Subcutaneous abdominal adipose tissue (tissue), 5 donors: ENCODE data around the gene DYNC2H1.
A peak's percentile ranks its signal among the peaks of the same experiment; 100 is the strongest.

Experiments used
- H3K27ac ChIP-seq: one replicate; pipeline ENCODE4 v1.7.0; 2013; ENCODE audit warnings: low read depth, mild to moderate bottlenecking, inconsistent platforms, low read length, moderate library complexity
- H3K27me3 ChIP-seq, 5 donors: one replicate each; pipeline ENCODE4 v1.7.0; 2013; ENCODE audit warnings: low read length in 5 of 5, inconsistent platforms in 1 of 5; ENCODE audit not compliant: control insufficient read depth in 5 of 5, insufficient read depth in 4 of 5
- H3K36me3 ChIP-seq, 5 donors: one replicate each; pipeline ENCODE4 v1.7.0; 2013; ENCODE audit warnings: low read length in 5 of 5; ENCODE audit not compliant: control insufficient read depth in 5 of 5, insufficient read depth in 5 of 5
- H3K4me1 ChIP-seq, 5 donors: one replicate each; pipeline ENCODE4 v1.7.0; 2013; ENCODE audit warnings: low read length in 5 of 5, mild to moderate bottlenecking in 3 of 5, moderate library complexity in 1 of 5; ENCODE audit not compliant: control insufficient read depth in 5 of 5, insufficient read depth in 5 of 5
- H3K4me3 ChIP-seq, 5 donors: one replicate each; pipeline ENCODE4 v1.7.0; 2013; ENCODE audit warnings: low read length in 5 of 5, low read depth in 1 of 5
- H3K9ac ChIP-seq, 5 donors: one replicate each; pipeline ENCODE4 v1.7.0; 2013; ENCODE audit warnings: low read length in 5 of 5, mild to moderate bottlenecking in 4 of 5, moderate library complexity in 3 of 5
- H3K9me3 ChIP-seq, 5 donors: one replicate each; pipeline ENCODE4 v1.7.0; 2013; ENCODE audit warnings: low read length in 5 of 5; ENCODE audit not compliant: control insufficient read depth in 5 of 5
- donor health status: healthy.
- donor health status: healthy.
- donor health status: healthy.
- donor health status: healthy.
- donor health status: healthy.

DYNC2H1 gene

GRCh38 chr11:103085758-103086365 is 23.4 kb upstream of the DYNC2H1 start:
- no peak overlapping the region for H3K27ac ChIP-seq
- H3K4me1 ChIP-seq: peaks cover 2 to 39% (median 10%) of the 10 kb centered on the region in 5 donors
- H3K4me3 ChIP-seq: no peak overlapping the region
- H3K9me3 ChIP-seq: no peaks in the 10 kb centered on the region
- peaks cover 2 to 10% (median 5%) of the 10 kb centered on the region in 5 donors for H3K36me3 ChIP-seq
- H3K9ac ChIP-seq: peak overlapping the region in 1 of 5 donors; percentile 11
- H3K27me3 ChIP-seq: no peaks in the 10 kb centered on the region

GRCh38 chr11:103086461-103086860 is 22.8 kb upstream of the DYNC2H1 start:
- Histone ChIP-seq H3K9ac (no peak overlapping the region), H3K9me3 (no peaks in the 10 kb centered on the region), H3K27ac (no peak overlapping the region)

DNA sequence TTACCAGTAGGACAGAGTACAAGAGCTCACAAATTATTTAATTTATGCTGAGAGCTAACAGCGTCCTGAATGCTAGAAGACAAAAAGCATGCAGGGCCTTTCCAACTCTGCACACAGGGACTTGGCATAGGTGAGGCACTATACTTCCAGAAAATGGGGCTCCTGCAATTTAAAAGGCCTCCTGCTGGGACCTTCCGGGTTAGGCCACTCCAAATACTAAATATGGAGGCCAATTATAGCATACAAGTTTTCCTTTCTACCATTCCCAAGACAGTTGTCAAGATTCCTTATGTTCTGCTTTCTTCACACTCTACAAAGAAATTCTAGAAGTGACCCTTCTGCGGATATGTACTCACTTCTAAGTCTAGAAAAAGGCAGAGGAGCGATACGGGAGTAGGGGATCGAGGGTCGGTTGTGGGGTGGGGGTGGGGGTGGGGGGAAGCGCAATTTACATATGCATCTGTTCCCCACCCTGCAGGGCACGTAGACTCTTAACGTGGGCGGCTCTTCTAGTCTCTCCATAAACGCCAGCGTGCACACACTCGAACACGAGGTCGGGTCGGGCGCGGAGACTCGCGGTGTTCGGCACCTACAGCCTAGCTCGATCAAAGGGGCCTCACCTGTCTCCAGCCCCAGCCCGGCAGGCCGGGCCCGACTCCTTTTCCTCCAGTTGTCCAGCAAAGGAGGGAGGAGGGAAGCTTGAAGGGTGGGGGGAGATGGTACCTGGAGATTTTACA is 18.0 kb upstream of the DYNC2H1 start:
- peaks cover 0 to 4% (median 0%) of the 10 kb centered on the region in 5 donors for H3K36me3 ChIP-seq
- H3K9ac ChIP-seq: peak overlapping the region; percentile 75 to 95 (median 92)
- peak overlapping the region; percentile 92 for H3K27ac ChIP-seq
- H3K4me1 ChIP-seq: peaks cover 2 to 34% (median 20%) of the 10 kb centered on the region in 5 donors
- peak overlapping the region; percentile 77 to 98 (median 91) for H3K4me3 ChIP-seq
- H3K27me3 ChIP-seq: peaks cover 0 to 11% (median 3%) of the 10 kb centered on the region in 5 donors
- no peaks in the 10 kb centered on the region for H3K9me3 ChIP-seq

More at GRCh38 chr11:103086461-103086860, 22.8 kb upstream of the DYNC2H1 start:
- H3K36me3 ChIP-seq: peaks cover 2 to 10% (median 4%) of the 10 kb centered on the region in 5 donors
- H3K4me3 ChIP-seq: no peak overlapping the region
- H3K27me3 ChIP-seq: no peaks in the 10 kb centered on the region
- H3K4me1 ChIP-seq: peaks cover 2 to 39% (median 13%) of the 10 kb centered on the region in 5 donors

- H3K27ac ChIP-seq: peak within 1 kb of the TSS; percentile 92
- peak within 1 kb of the TSS; percentile 75 to 95 (median 92) for H3K9ac ChIP-seq
- H3K9me3 ChIP-seq: no peaks in the 10 kb centered on the region
- peak within 1 kb of the TSS; percentile 85 to 98 (median 91) for H3K4me3 ChIP-seq
- peaks cover 0 to 4% (median 0%) of the 10 kb centered on the region in 5 donors for H3K36me3 ChIP-seq
- peaks cover 0 to 11% (median 3%) of the 10 kb centered on the region in 5 donors for H3K27me3 ChIP-seq
- peaks cover 2 to 34% (median 20%) of the 10 kb centered on the region in 5 donors for H3K4me1 ChIP-seq
Observed at GRCh38 chr11:103091801-103092524, 17.3 kb upstream of the DYNC2H1 start, which contains the start of gene DCUN1D5. TSS of gene DCUN1D5 (minus strand) at chr11:103092160. CDS start at chr11:103091872, 288 bp downstream.

GRCh38 chr11:103097279-103097678 is 11.9 kb upstream of the DYNC2H1 start:
- no peak overlapping the region for H3K27ac ChIP-seq
- no peak overlapping the region for H3K4me3 ChIP-seq
- no peaks in the 10 kb centered on the region for H3K9me3 ChIP-seq
- H3K36me3 ChIP-seq: no peaks in the 10 kb centered on the region
- H3K27me3 ChIP-seq: peaks cover 0 to 14% (median 5%) of the 10 kb centered on the region in 5 donors
- no peak overlapping the region for H3K9ac ChIP-seq
- H3K4me1 ChIP-seq: peaks cover 0 to 5% (median 4%) of the 10 kb centered on the region in 5 donors

GRCh38 chr11:103109818-103110388 is 677 bp downstream of the DYNC2H1 start:
- peak overlapping the region; percentile 71 to 88 (median 84) for H3K9ac ChIP-seq
- H3K27ac ChIP-seq: peak overlapping the region; percentile 84

GRCh38 chr11:103110391-103110790 is 1.2 kb downstream of the DYNC2H1 start:
- peak overlapping the region; percentile 82 to 98 (median 91) for H3K4me3 ChIP-seq
- H3K27me3 ChIP-seq: no peaks in the 10 kb centered on the region
- peaks cover 0 to 23% (median 17%) of the 10 kb centered on the region in 5 donors for H3K4me1 ChIP-seq
- no peak overlapping the region for H3K27ac ChIP-seq
- no peaks in the 10 kb centered on the region for H3K9me3 ChIP-seq
- H3K9ac ChIP-seq: peak overlapping the region in 2 of 5 donors; percentile 84 to 88
- H3K36me3 ChIP-seq: peaks cover 0 to 6% (median 0%) of the 10 kb centered on the region in 5 donors

More at GRCh38 chr11:103109818-103110388, 677 bp downstream of the DYNC2H1 start:
- H3K4me1 ChIP-seq: peaks cover 0 to 23% (median 17%) of the 10 kb centered on the region in 5 donors
- no peaks in the 10 kb centered on the region for H3K9me3 ChIP-seq
- peak overlapping the region; percentile 82 to 98 (median 91) for H3K4me3 ChIP-seq
- H3K36me3 ChIP-seq: peaks cover 0 to 6% (median 0%) of the 10 kb centered on the region in 5 donors
- H3K27me3 ChIP-seq: peaks cover 0 to under 1% (median 0%) of the 10 kb centered on the region in 5 donors

DNA sequence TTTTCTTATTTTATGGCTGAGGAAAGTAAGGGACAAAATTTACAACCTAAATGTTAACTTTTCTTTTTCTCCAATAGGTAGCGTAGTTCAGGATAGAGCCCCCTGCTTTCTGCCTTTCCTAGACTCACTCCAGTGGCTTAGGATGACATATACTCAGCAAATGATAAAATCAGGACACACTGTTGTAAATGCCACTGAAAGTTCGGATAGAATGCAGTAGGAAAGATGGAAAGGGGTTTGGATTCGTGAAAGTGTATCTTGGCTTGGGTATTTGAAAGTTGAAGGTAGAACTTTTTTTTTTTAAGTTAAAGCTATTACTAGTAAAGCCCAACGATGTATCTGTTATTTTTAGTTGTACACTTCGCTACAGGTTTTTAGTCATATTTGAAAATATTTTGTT is 2.2 kb downstream of the DYNC2H1 start:
- no peak overlapping the region for H3K27ac ChIP-seq
- H3K4me3 ChIP-seq: no peak overlapping the region
- H3K9ac ChIP-seq: no peak overlapping the region
- H3K36me3 ChIP-seq: peaks cover 0 to 6% (median 0%) of the 10 kb centered on the region in 5 donors
- H3K27me3 ChIP-seq: no peaks in the 10 kb centered on the region
- no peaks in the 10 kb centered on the region for H3K9me3 ChIP-seq
- H3K4me1 ChIP-seq: peaks cover 0 to 23% (median 17%) of the 10 kb centered on the region in 5 donors

GRCh38 chr11:103112364-103112763 is 3.1 kb downstream of the DYNC2H1 start:
- Histone ChIP-seq H3K27me3 (no peaks in the 10 kb centered on the region), H3K4me1 (peaks cover 0 to 23% (median 17%) of the 10 kb centered on the region in 5 donors), H3K9me3 (no peaks in the 10 kb centered on the region), H3K27ac (no peak overlapping the region), H3K9ac (peak overlapping the region in 1 of 5 donors; percentile 35), H3K36me3 (peaks cover 0 to 6% (median 0%) of the 10 kb centered on the region in 5 donors), H3K4me3 (no peak overlapping the region)
